ENCODE measurements around the gene DNAJC7. TPM values are rescaled to one million over a fixed set of nuclear protein-coding genes. Genes with fewer than 3 reads are reported as not detected.

Gene DNAJC7
- total RNA-seq, 6 donors from 2014 or later, result 53.2 to 109 (median 73.5) TPM

DNA sequence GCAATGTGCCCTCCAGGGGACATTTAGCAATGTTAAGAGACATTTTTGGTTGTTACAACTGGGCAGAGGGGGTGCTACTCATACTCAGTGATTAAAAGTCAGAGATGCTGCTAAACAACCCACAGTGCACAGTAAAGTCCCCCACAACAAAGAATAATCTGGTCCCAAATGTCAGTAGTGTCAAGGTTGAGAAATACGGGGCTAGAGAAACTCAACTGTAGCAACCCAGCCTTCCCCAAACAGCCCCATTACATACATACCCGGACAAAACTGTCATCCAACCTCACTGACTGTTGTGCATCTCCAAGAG, 20.4 kb downstream of the DNAJC7 start:
- ATAC-seq (ENCODE audit: low FRiP score in 2 of 2), result no peak
- peaks cover 56 to 98% (median 82%) of the 10 kb centered on the region in 4 donors for H3K36me3 ChIP-seq
- no peak overlapping the region for H3K4me3 ChIP-seq
- 88 to 97% methylated on average over 2 of the region's 2 CpGs for WGBS, 2 donors
- DNase-seq, result no peak
- H3K27me3 ChIP-seq, result no peaks in the 10 kb centered on the region
- H3K9me3 ChIP-seq, result no peaks in the 10 kb centered on the region
- peaks cover 0 to 15% (median 11%) of the 10 kb centered on the region in 4 donors for H3K4me1 ChIP-seq
- no peak overlapping the region for H3K27ac ChIP-seq
- TF ChIP-seq, protein P1, sequence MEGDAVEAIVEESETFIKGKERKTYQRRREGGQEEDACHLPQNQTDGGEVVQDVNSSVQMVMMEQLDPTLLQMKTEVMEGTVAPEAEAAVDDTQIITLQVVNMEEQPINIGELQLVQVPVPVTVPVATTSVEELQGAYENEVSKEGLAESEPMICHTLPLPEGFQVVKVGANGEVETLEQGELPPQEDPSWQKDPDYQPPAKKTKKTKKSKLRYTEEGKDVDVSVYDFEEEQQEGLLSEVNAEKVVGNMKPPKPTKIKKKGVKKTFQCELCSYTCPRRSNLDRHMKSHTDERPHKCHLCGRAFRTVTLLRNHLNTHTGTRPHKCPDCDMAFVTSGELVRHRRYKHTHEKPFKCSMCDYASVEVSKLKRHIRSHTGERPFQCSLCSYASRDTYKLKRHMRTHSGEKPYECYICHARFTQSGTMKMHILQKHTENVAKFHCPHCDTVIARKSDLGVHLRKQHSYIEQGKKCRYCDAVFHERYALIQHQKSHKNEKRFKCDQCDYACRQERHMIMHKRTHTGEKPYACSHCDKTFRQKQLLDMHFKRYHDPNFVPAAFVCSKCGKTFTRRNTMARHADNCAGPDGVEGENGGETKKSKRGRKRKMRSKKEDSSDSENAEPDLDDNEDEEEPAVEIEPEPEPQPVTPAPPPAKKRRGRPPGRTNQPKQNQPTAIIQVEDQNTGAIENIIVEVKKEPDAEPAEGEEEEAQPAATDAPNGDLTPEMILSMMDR (IDR thresholded peaks at IDR 0.05), result no peak
- TF ChIP-seq POLR2A (IDR thresholded peaks at IDR 0.05) (no peak), EP300 (IDR thresholded peaks at IDR 0.05) (no peak), POLR2AphosphoS5 (IDR thresholded peaks at IDR 0.05) (no peak)

DNA sequence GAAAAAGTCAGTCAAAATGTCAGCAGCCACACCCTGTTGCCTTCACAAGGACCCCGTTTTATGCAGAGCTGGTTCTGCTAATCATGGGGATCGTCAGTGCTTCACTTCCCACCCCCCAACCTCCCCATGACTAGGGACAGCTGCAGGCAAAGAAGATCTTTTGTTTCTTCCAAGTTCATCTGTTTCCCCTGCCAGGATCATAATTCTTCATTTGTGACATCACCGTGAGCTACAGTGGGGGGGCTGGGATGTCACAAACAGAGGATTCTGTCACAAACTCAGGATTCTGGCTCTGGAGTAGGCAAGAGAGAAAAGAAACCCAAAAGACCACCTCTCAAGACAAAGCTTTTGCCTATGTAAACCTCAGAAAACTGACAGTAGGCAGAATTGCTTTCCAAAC, 24.7 kb downstream of the DNAJC7 start:
- TF ChIP-seq POLR2A (IDR thresholded peaks at IDR 0.05) (no peak), EP300 (IDR thresholded peaks at IDR 0.05) (no peak), POLR2AphosphoS5 (IDR thresholded peaks at IDR 0.05) (no peak)
- TF ChIP-seq, protein P1 (IDR thresholded peaks at IDR 0.05), result no peak
- ATAC-seq (ENCODE audit: low FRiP score in 2 of 2) (no peak), DNase-seq (no peak)
- H3K9me3 ChIP-seq, result no peaks in the 10 kb centered on the region
- H3K27me3 ChIP-seq, result no peaks in the 10 kb centered on the region
- peaks cover 65 to 100% (median 86%) of the 10 kb centered on the region in 4 donors for H3K36me3 ChIP-seq
- 84 to 92% methylated on average over 3 of the region's 3 CpGs for WGBS, 2 donors
- H3K4me1 ChIP-seq, result peaks cover 0 to 9% (median 0%) of the 10 kb centered on the region in 4 donors
- no peak overlapping the region for H3K4me3 ChIP-seq
- no peak overlapping the region for H3K27ac ChIP-seq

DNA sequence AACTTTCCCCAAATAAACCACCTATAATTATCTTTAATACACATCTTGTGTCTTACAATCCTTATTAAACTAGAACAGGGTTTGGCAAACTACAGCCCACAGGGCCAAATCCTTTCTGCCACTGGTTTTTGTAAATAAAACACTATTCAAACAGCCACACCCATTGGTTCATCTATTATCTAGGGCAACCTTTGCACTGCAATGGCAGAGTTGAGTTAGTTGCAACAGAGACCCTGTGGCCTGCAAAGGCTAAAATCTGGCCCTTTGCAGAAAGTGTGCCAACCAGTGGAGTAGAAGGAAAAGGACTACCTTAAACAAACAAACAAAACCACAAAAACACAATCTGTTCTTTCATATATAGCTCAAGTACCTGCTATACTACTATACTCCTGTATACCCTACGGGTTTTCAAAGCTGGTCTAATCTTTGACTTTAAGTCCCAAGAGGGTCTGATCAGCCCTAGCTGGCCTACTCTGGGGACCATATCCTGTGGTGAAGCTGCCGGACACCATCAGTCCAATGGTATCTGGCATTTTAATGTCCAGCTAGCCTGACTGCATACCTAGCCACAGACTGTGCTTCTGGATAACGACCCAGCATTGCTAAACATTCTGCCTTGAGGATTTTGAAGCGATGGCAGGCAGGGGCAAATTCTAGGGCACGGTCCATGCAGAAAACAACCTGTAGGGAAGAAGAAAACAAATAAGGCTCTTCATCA, 27.4 kb downstream of the DNAJC7 start:
- Histone ChIP-seq H3K9me3 (no peaks in the 10 kb centered on the region), H3K4me3 (no peak overlapping the region), H3K36me3 (peaks cover 43 to 100% (median 75%) of the 10 kb centered on the region in 4 donors), H3K27me3 (no peaks in the 10 kb centered on the region), H3K27ac (peak overlapping the region in 1 of 4 donors; percentile 10), H3K4me1 (peaks cover 0 to 9% (median 0%) of the 10 kb centered on the region in 4 donors)
- no peak for DNase-seq
- no peak for ATAC-seq (ENCODE audit: low FRiP score in 2 of 2)
- TF ChIP-seq, protein P1 (IDR thresholded peaks at IDR 0.05), result no peak
- no peak for TF ChIP-seq EP300 (IDR thresholded peaks at IDR 0.05)
- TF ChIP-seq POLR2A (IDR thresholded peaks at IDR 0.05), result no peak
- no peak for TF ChIP-seq POLR2AphosphoS5 (IDR thresholded peaks at IDR 0.05)
- 85 to 91% methylated on average over 5 of the region's 5 CpGs for WGBS, 2 donors

DNA sequence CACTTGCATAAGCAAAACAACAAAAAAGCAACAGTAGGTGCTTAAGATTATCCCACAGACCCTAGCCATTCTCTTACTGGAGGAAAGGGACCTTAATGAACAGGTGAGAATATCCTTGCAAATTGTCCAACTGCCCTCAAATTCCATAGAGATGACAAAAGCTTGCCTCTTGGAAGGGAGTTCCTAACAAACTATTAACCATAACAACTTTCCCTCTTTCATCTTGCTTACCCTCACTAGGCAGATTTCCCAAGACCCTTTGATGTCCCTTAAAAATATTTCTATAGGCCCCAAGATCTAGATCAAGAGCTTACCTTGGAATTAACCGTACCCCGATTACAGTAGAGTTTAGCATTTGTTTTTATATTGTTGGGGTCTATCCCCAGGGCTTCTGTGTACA, 28.8 kb downstream of the DNAJC7 start:
- TF ChIP-seq, protein P1 (IDR thresholded peaks at IDR 0.05), result no peak
- TF ChIP-seq POLR2AphosphoS5 (IDR thresholded peaks at IDR 0.05) (no peak), POLR2A (IDR thresholded peaks at IDR 0.05) (no peak)
- H3K4me1 ChIP-seq, result peaks cover 0 to 9% (median 0%) of the 10 kb centered on the region in 4 donors
- DNase-seq (no peak), ATAC-seq (ENCODE audit: low FRiP score in 2 of 2) (no peak)
- H3K27me3 ChIP-seq, result no peaks in the 10 kb centered on the region
- no peak overlapping the region for H3K4me3 ChIP-seq
- no peaks in the 10 kb centered on the region for H3K9me3 ChIP-seq
- H3K27ac ChIP-seq, result no peak overlapping the region
- H3K36me3 ChIP-seq, result peaks cover 42 to 100% (median 76%) of the 10 kb centered on the region in 4 donors
- 98 to 100% methylated on average over 2 of the region's 2 CpGs for WGBS, 2 donors

DNA sequence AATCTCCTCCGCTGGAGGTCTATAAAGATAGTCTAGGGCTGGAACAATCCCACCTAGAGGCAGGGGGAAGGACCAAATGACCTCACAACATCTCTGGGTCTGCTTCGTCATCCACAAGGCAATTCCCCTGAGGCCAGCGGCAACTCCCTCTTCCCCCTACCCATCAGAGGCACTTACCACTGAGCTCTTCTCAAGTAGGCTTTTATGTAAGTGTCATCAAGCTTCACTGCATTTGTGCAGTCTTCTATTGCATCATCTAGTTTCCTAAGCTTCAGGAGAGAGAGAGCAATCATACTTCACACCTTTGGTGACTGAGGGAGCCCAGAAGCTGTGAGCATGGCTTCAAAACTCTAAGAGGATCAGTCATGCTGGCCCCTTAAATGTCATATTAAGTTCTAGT, 29.6 kb downstream of the DNAJC7 start:
- no peak for DNase-seq
- Histone ChIP-seq H3K27me3 (no peaks in the 10 kb centered on the region), H3K4me1 (peaks cover 0 to 9% (median 0%) of the 10 kb centered on the region in 4 donors), H3K4me3 (no peak overlapping the region), H3K36me3 (peaks cover 36 to 100% (median 75%) of the 10 kb centered on the region in 4 donors), H3K9me3 (no peaks in the 10 kb centered on the region), H3K27ac (no peak overlapping the region)
- TF ChIP-seq POLR2A (IDR thresholded peaks at IDR 0.05) (no peak), EP300 (IDR thresholded peaks at IDR 0.05) (no peak), POLR2AphosphoS5 (IDR thresholded peaks at IDR 0.05) (no peak)
- TF ChIP-seq, protein P1 (IDR thresholded peaks at IDR 0.05), result no peak
- 78 to 89% methylated on average over 2 to 3 of the region's 3 CpGs for WGBS, 2 donors
- no peak for ATAC-seq (ENCODE audit: low FRiP score in 2 of 2)

Data from upper lobe of left lung (tissue), 6 donors.